Stimulated activated CD8-positive, alpha-beta memory T cell treated with anti-CD3 and anti-CD28 coated beads, Interleukin-15, amount 100 ng/mL, for 1 hour (primary cell): ENCODE data around the gene PITRM1.

Experiments used
- DNase-seq: peaks from one replicate; pipeline ENCODE4 v3.0.0-alpha.2; 2020; ENCODE audit warnings: low read depth

Gene PITRM1

GRCh38 chr10:3139216-3139910 lies 33.2 kb downstream of the PITRM1 start:
- DNase-seq: no peak

GRCh38 chr10:3137958-3138726 lies 34.4 kb downstream of the PITRM1 start:
- no peak for DNase-seq

- no peak for DNase-seq
Observed at GRCh38 chr10:3136763-3137611, 35.6 kb downstream of the PITRM1 start.

GRCh38 chr10:3136336-3136735 lies 36.2 kb downstream of the PITRM1 start:
- no peak for DNase-seq

GRCh38 chr10:3135006-3135405 lies 37.6 kb downstream of the PITRM1 start:
- DNase-seq: no peak

- no peak for DNase-seq
Observed at GRCh38 chr10:3133948-3134347, 38.6 kb downstream of the PITRM1 start.

- DNase-seq: no peak
Observed at GRCh38 chr10:3132036-3133025, 40.3 kb downstream of the PITRM1 start.

GRCh38 chr10:3131098-3131497 lies 41.5 kb downstream of the PITRM1 start:
- no peak for DNase-seq

GRCh38 chr10:3129581-3130340 lies 42.8 kb downstream of the PITRM1 start:
- no peak for DNase-seq

- no peak for DNase-seq
Observed at GRCh38 chr10:3128379-3129130, 44.0 kb downstream of the PITRM1 start.

GRCh38 chr10:3127921-3128320 lies 44.7 kb downstream of the PITRM1 start:
- DNase-seq: no peak

- DNase-seq: no peak
Observed at GRCh38 chr10:3126741-3127346, 45.7 kb downstream of the PITRM1 start.

GRCh38 chr10:3126249-3126648 lies 46.3 kb downstream of the PITRM1 start:
- DNase-seq: no peak

- DNase-seq: no peak
Observed at GRCh38 chr10:3125527-3126170, 46.9 kb downstream of the PITRM1 start.

GRCh38 chr10:3124412-3125175 lies 48.0 kb downstream of the PITRM1 start:
- no peak for DNase-seq

- no peak for DNase-seq
Observed at GRCh38 chr10:3123571-3124411, 48.8 kb downstream of the PITRM1 start.

- DNase-seq: no peak
Observed at GRCh38 chr10:3122486-3123205, 49.9 kb downstream of the PITRM1 start.
